ENCODE results near the gene SERGEF. TPM values are rescaled to one million over a fixed set of nuclear protein-coding genes. Genes with fewer than 3 reads are reported as not detected.

SERGEF gene
- total RNA-seq, 2 donors from 2014 or later: 40.8 to 43.1 TPM

GRCh38 chr11:17740649-17741235 lies 272.1 kb downstream of the SERGEF start:
- H3K27ac Mint-ChIP-seq: no peak overlapping the region
- no peak overlapping the region for H3K4me3 Mint-ChIP-seq
- ATAC-seq (replicated peaks in 1 of 2) (no peak), DNase-seq (no peak)
- peaks cover 21% of the 10 kb centered on the region for H3K27me3 Mint-ChIP-seq (ENCODE audit: low read depth)
- no peaks in the 10 kb centered on the region for H3K4me1 Mint-ChIP-seq (ENCODE audit: low read depth)
- peaks cover 0 to 2% of the 10 kb centered on the region in 2 donors for H3K36me3 Mint-ChIP-seq (ENCODE audit: insufficient read depth in 2 of 2)
- H3K9me3 Mint-ChIP-seq: no peaks in the 10 kb centered on the region

GRCh38 chr11:17739945-17740338 lies 272.9 kb downstream of the SERGEF start:
- no peak for DNase-seq

GRCh38 chr11:17738151-17738973 lies 274.5 kb downstream of the SERGEF start:
- DNase-seq: no peak
- H3K27ac Mint-ChIP-seq: no peak overlapping the region

More at GRCh38 chr11:17739945-17740338, 272.9 kb downstream of the SERGEF start:
- H3K36me3 Mint-ChIP-seq (ENCODE audit: insufficient read depth in 2 of 2): peaks cover 0 to 2% of the 10 kb centered on the region in 2 donors
- H3K4me1 Mint-ChIP-seq (ENCODE audit: low read depth): no peaks in the 10 kb centered on the region
- H3K27ac Mint-ChIP-seq: no peak overlapping the region
- no peak for ATAC-seq (replicated peaks in 1 of 2)
- H3K27me3 Mint-ChIP-seq (ENCODE audit: low read depth): peaks cover 21% of the 10 kb centered on the region
- H3K9me3 Mint-ChIP-seq: no peaks in the 10 kb centered on the region
- H3K4me3 Mint-ChIP-seq: no peak overlapping the region

More at GRCh38 chr11:17738151-17738973, 274.5 kb downstream of the SERGEF start:
- Mint-ChIP-seq H3K9me3 (no peaks in the 10 kb centered on the region), H3K4me1 (ENCODE audit: low read depth) (no peaks in the 10 kb centered on the region), H3K4me3 (no peak overlapping the region), H3K27me3 (ENCODE audit: low read depth) (peaks cover 30% of the 10 kb centered on the region), H3K36me3 (ENCODE audit: insufficient read depth in 2 of 2) (peaks cover 2 to 3% of the 10 kb centered on the region in 2 donors)
- no peak for ATAC-seq (replicated peaks in 1 of 2)

Other genes with a start within 250 kb of the SERGEF start
- gene TPH1, start 33.2 kb upstream of the SERGEF start, total RNA-seq: under 1 TPM; 0.25 to 0.70 TPM
- gene SAAL1, start 93.0 kb upstream of the SERGEF start, total RNA-seq: 10 to 100 TPM; 29.3 to 39.3 TPM
- not detected for gene MRGPRX3, start 119.5 kb upstream of the SERGEF start, total RNA-seq
- not detected for gene MRGPRX4, start 159.8 kb upstream of the SERGEF start, total RNA-seq
- not detected for gene SAA4, start 223.8 kb upstream of the SERGEF start, total RNA-seq
- under 1 TPM in 1 of 2 donors, not detected in 1; 0.38 TPM for gene SAA2, start 235.6 kb upstream of the SERGEF start, total RNA-seq